HepG2 (cell line): ENCODE measurements around the gene CKLF. TPM values are rescaled to one million over a fixed set of nuclear protein-coding genes. Genes with fewer than 3 reads are reported as not detected.

Source experiments
- ATAC-seq: fragments of 200-7000 bp; cut with Tn5 transposase; 3 replicates; pipeline ENCODE4 v1.9.1; 2020; ENCODE audit warnings: mild to moderate bottlenecking, moderate library complexity
- BruUV-seq: library from RNA; stranded (reverse); fragments of 400-500 nt; replicated peaks from 2 replicates; lab custom pipeline; 2021; lab: Mats Ljungman, UMichigan
- CTCF ChIA-PET: fragments of 300-600 bp; formaldehyde crosslinking; extraction: SDS; loops from one replicate; lab custom pipeline; 2021; ENCODE audit warnings: low total read pairs, inconsistent platforms, low intra/inter-chr PET ratio; lab: Yijun Ruan, JAX
- POLR2A ChIA-PET: fragments of 350-600 bp; sonication (Branson Sonifier 250); formaldehyde crosslinking; loops from one replicate; lab custom pipeline; 2020; ENCODE audit warnings: antibody characterized with exemption, inconsistent platforms; lab: Yijun Ruan, JAX
- DNase-seq: peaks from one replicate; pipeline ENCODE4 v3.0.0-alpha.2; 2015; ENCODE audit warnings: low spot score
- FAIRE-seq: peaks from 3 replicates; lab custom pipeline; 2011; peaks lifted over from hg19 to GRCh38; lab: Jason Lieb, UNC
- H2AFZ ChIP-seq: one replicate; pipeline ENCODE4 v1.6.1; 2011; ENCODE audit warnings: low read length, inconsistent platforms
- H3K27ac ChIP-seq: fragments of 300-600 bp; 3 replicates; pipeline ENCODE4 v1.8.0; 2011; ENCODE audit warnings: mixed run types, mild to moderate bottlenecking, mixed read lengths, low read length, inconsistent platforms; ENCODE audit not compliant: insufficient read depth; ENCODE audit errors: extremely low read length
- H3K27me3 ChIP-seq, 2 experiments: fragments of 200-600 bp in 1 of 2; 2 replicates in 1 of 2; 3 replicates in 1 of 2; pipeline versions ENCODE4 v1.6.0 to v1.8.0; 2011; ENCODE audit warnings: low read length in 2 of 2, mild to moderate bottlenecking in 2 of 2, moderate library complexity in 2 of 2, inconsistent platforms in 1 of 2; ENCODE audit not compliant: insufficient read depth in 2 of 2, control insufficient read depth in 1 of 2
- H3K36me3 ChIP-seq, 2 experiments: fragments of 200-600 bp in 1 of 2; replicated peaks in 1 of 2; 2 replicates in 1 of 2; 3 replicates in 1 of 2; pipeline versions ENCODE4 v1.5.1 to v1.8.0; 2011; ENCODE audit warnings: low read length in 2 of 2, inconsistent platforms in 1 of 2; ENCODE audit not compliant: insufficient read depth in 2 of 2, control insufficient read depth in 1 of 2
- H3K4me1 ChIP-seq: 2 replicates; pipeline ENCODE4 v1.5.1; 2012; ENCODE audit warnings: low read length, inconsistent platforms; ENCODE audit not compliant: insufficient read depth
- H3K4me2 ChIP-seq: 2 replicates; pipeline ENCODE4 v1.6.0; 2011; ENCODE audit warnings: low read depth, low read length, inconsistent platforms
- H3K4me3 ChIP-seq, 3 experiments: fragments of 200-600 bp in 1 of 3; sonication (generic), shearing (Covaris generic) in 1 of 3; replicated peaks in 1 of 3; 2 replicates each; pipeline ENCODE4 v1.5.1; 2011 to 2016; ENCODE audit warnings: low read length in 3 of 3, inconsistent platforms in 2 of 3, low read depth in 2 of 3, mild to moderate bottlenecking in 2 of 3, control low read depth in 1 of 3, mixed read lengths in 1 of 3; ENCODE audit not compliant: insufficient read depth in 1 of 3
- H3K79me2 ChIP-seq: one replicate; pipeline ENCODE4 v1.6.1; 2011; ENCODE audit warnings: low read length, inconsistent platforms; ENCODE audit not compliant: insufficient read depth
- H3K9ac ChIP-seq: 2 replicates; pipeline ENCODE4 v1.6.0; 2011; ENCODE audit warnings: mild to moderate bottlenecking, low read depth, low read length, inconsistent platforms; ENCODE audit not compliant: insufficient read depth
- H3K9me3 ChIP-seq: 2 replicates; pipeline ENCODE4 v1.5.1; 2012; ENCODE audit warnings: mild to moderate bottlenecking, low read length
- H4K20me1 ChIP-seq: 2 replicates; pipeline ENCODE4 v1.6.0; 2011; ENCODE audit warnings: inconsistent platforms, mild to moderate bottlenecking, low read length, moderate library complexity; ENCODE audit not compliant: insufficient read depth
- EZH2 ChIP-seq: conservative IDR thresholded peaks from 2 replicates; pipeline ENCODE4 v1.6.1; 2012; ENCODE audit warnings: mild to moderate bottlenecking, low read depth, low read length, moderate library complexity
- MAFF ChIP-seq: IDR thresholded peaks from 2 replicates; pipeline ENCODE4 v1.6.1; 2011; ENCODE audit warnings: low read depth, low read length, improper control_type of control experiment
- MAFK ChIP-seq, 2 experiments: IDR thresholded peaks in 1 of 2; conservative IDR thresholded peaks in 1 of 2; 2 replicates each; pipeline ENCODE4 v1.6.1; 2011; ENCODE audit warnings: improper control_type of control experiment in 2 of 2, low read length in 2 of 2
- ZNF616 ChIP-seq: sonication (generic); formaldehyde crosslinking; IDR thresholded peaks from 2 replicates; pipeline ENCODE4 v1.5.0; 2020; ENCODE audit warnings: low read depth, mild to moderate bottlenecking, missing genetic modification reagents
- ZNF703 ChIP-seq: sonication (generic); formaldehyde crosslinking; IDR thresholded peaks from 2 replicates; pipeline ENCODE4 v1.5.1; 2020; ENCODE audit warnings: missing genetic modification reagents, mild to moderate bottlenecking, moderate library complexity, borderline replicate concordance
- ZNF792 ChIP-seq: IDR thresholded peaks from 2 replicates; pipeline ENCODE4 v1.6.1; 2016
- WGBS: methylation state at CpG from one replicate; pipeline ENCODE4 v1.1.6; 2017; ENCODE audit warnings: low lambda C conversion rate; 5-methylcytosine and 5-hydroxymethylcytosine counted together
- in situ Hi-C: cut with HindIII; loops from 2 replicates; pipeline ENCODE4 v1.10.0; 2017; ENCODE audit warnings: low pct_unique_long_range_greater_than_20kb; ENCODE audit not compliant: extremely low pct_ligation_motif_present
- intact Hi-C: fragments of 100-400 bp; cut with micrococcal nuclease; formaldehyde crosslinking; loops from one replicate; pipeline ENCODE4 v1.10.0; 2022; ENCODE audit not compliant: unreplicated experiment
- polyA plus RNA-seq, 8 experiments: library from polyadenylated mRNA; depleted of rRNA in 3 of 8; stranded (reverse) in 7 of 8; unstranded in 1 of 8; fragments of >200 nt; fragmentation: Illumina TruSeq in 4 of 8; extraction: Trizol in 4 of 8; gene quantifications; 2 replicates each; pipeline versions ENCODE4 v1.2.1 to v1.2.3, GENCODE V29; 2011 to 2016; ENCODE audit warnings: low read depth in 4 of 8, missing spikeins in 1 of 8, mixed read lengths in 1 of 8; ENCODE audit not compliant: insufficient read depth in 1 of 8
- total RNA-seq, 5 experiments: library from RNA; depleted of rRNA; stranded (reverse); fragments of >200 nt; fragmentation: Illumina TruSeq; extraction: Trizol; gene quantifications; 2 replicates each; pipeline ENCODE4 v1.2.3, GENCODE V29; 2016; ENCODE audit warnings: low read depth in 1 of 5
- TF ChIP-seq, protein P1 (sequence below): sonication (generic); formaldehyde crosslinking; IDR thresholded peaks from 2 replicates; pipeline ENCODE4 v1.4.0; 2020; ENCODE audit warnings: missing genetic modification reagents, low read depth, mild to moderate bottlenecking, borderline replicate concordance
- TF ChIP-seq, protein P2 (sequence below), 2 experiments: sonication (generic) in 1 of 2; formaldehyde crosslinking in 1 of 2; IDR thresholded peaks; 2 replicates each; pipeline versions ENCODE4 v1.4.0 to v1.6.1; 2018 to 2020; ENCODE audit warnings: missing genetic modification reagents in 2 of 2, borderline replicate concordance in 1 of 2, low read depth in 1 of 2, mild to moderate bottlenecking in 1 of 2, missing biosample characterization in 1 of 2
- TF ChIP-seq, protein P3 (sequence below): sonication (generic); formaldehyde crosslinking; IDR thresholded peaks from 2 replicates; pipeline ENCODE4 v1.8.0; 2022; ENCODE audit warnings: mild to moderate bottlenecking, missing genetic modification reagents, borderline replicate concordance

CKLF gene
- total and polyA plus RNA-seq, 2 of the 13 experiments (the other 11 are each of a cell fraction or from before 2014, with no cell fraction given) = 120 to 167 TPM

DNA sequence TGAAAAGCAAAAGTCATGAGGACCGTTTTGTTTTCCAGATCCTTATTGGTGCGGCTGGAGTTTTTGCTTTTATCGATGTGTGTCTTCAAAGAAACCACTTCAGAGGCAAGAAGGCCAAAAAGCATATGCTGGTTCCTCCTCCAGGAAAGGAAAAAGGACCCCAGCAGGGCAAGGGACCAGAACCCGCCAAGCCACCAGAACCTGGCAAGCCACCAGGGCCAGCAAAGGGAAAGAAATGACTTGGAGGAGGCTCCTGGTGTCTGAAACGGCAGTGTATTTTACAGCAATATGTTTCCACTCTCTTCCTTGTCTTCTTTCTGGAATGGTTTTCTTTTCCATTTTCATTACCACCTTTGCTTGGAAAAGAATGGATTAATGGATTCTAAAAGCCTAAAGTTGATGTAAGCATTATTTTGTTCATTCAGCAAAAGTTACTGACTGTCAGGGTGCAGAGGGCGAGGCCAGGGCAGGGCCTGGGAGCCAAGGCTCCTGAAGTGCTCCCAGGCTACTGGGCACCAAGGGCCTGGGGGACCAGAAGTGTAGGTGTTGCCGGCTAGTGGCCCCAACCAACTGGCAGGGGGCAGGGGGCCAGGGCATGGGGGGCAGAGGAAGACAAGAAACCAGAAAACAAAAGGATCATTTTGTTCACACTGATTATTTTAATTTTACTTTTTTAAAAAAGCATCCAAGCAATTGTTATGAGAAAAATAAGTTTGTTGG is 35.7 kb downstream of the CKLF start:
- CTCF ChIA-PET = no interaction called here
- Histone ChIP-seq H4K20me1 (no peaks in the 10 kb centered on the region), H3K9ac (no peak overlapping the region), H3K9me3 (no peaks in the 10 kb centered on the region), H2AFZ (no peak overlapping the region), H3K27me3 (peaks cover 3 to 28% of the 10 kb centered on the region in 2 experiments; a peak in 3 of 5 replicates), H3K79me2 (no peaks in the 10 kb centered on the region), H3K4me3 (no peak overlapping the region), H3K4me2 (no peak overlapping the region), H3K4me1 (peaks cover 14% of the 10 kb centered on the region; the same call in 1 of the 2 replicates), H3K27ac (no peak overlapping the region), H3K36me3 (no peaks in the 10 kb centered on the region)
- DNase-seq (no peak), ATAC-seq (no peak), FAIRE-seq (no peak)
- TF ChIP-seq EZH2 (no peak), MAFK (conservative IDR thresholded peaks at IDR 0.05 in 1 of 2, IDR thresholded peaks at IDR 0.05 in 1 of 2; ENCODE audit: low read length in 2 of 2) (peak; percentile 24 to 44; a peak in 3 of 4 replicates), MAFF (peak; percentile 44; the same call in 1 of the 2 replicates)
- POLR2A ChIA-PET = interaction anchor here (1.6 kb wide), 1 partner anchor 16 kb away, joined by 4 read pairs; the partner anchor contains the start of gene CMTM3
- no TSS peak for BruUV-seq
- intact Hi-C loops (loop anchor here (2.0 to 5.0 kb wide), 2 partner anchors 109 to 181 kb away; no protein-coding TSS in a partner anchor), in situ Hi-C loops (loop anchor here (5.0 kb wide), 1 partner anchor 181 kb away; no protein-coding TSS in a partner anchor)
- 46% methylated on average over 7 of the region's 7 CpGs for WGBS

DNA sequence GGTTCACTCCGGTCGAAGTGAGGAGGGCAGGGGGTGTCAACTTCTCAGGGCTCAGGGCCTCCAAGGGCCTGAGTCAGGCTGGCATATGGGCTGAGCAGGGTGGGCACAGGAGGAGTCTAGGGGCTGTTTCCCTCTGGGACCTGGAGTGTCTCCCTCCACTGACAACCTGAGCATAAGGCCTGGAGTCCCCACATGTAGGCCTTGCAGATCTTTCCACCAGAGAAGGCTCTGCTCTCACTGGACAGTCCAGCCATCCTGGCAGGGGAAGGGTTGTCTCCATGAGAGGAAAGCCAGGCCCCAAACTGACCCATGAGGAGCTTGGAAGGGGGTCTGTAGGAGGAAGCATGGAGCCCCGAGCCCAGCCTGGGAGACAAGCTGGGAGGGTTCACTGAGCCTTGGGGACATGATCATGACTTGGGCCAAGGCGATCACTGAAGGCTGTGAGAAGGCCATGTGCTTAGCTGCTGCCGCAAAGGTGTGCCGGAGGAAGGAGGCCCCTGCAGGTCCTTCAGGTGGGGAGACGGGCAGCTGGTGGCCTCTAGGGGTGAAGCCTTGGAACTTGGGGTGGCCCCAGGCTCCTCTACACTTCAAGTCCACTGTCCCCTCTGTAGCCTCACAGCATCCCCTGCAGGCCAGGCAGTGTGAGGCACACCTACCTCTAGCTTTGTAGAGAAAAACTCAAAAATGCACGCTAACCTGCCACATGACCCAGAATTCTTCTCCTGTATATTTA is 36.8 kb downstream of the CKLF start:
- Histone ChIP-seq H2AFZ (no peak overlapping the region), H3K4me3 (no peak overlapping the region), H3K9me3 (no peaks in the 10 kb centered on the region), H3K79me2 (no peaks in the 10 kb centered on the region), H3K9ac (no peak overlapping the region), H3K27me3 (peaks cover 3 to 28% of the 10 kb centered on the region in 2 experiments; a peak in 4 of 5 replicates), H3K4me1 (peaks cover 9% of the 10 kb centered on the region; the same call in 1 of the 2 replicates), H3K36me3 (no peaks in the 10 kb centered on the region), H3K4me2 (no peak overlapping the region), H3K27ac (no peak overlapping the region), H4K20me1 (no peaks in the 10 kb centered on the region)
- no peak for FAIRE-seq
- CTCF ChIA-PET = interaction anchor here (1.3 kb wide), 1 partner anchor 183 kb away, joined by 6 read pairs; no protein-coding TSS in a partner anchor
- DNase-seq = peak; percentile 55
- in situ Hi-C loops (loop anchor here (5.0 kb wide), 1 partner anchor 182 kb away; no protein-coding TSS in a partner anchor), intact Hi-C loops (loop anchor here (2.0 to 5.0 kb wide), 2 partner anchors 110 to 182 kb away; no protein-coding TSS in a partner anchor)
- no TSS peak for BruUV-seq
- POLR2A ChIA-PET = interaction anchor here (1.0 to 1.6 kb wide), 3 partner anchors 15 to 234 kb away, joined by 3 to 4 read pairs (median 3); partner anchors contain the start of genes CKLF and CMTM3
- ATAC-seq = peak; percentile 95
- WGBS = 62% methylated on average over 7 of the region's 8 CpGs
- TF ChIP-seq ZNF616 (no peak), ZNF792 (CRISPR knock-in tag) (0 out of 2 replicates have a peak, but pooled peaks have one; percentile 19), ZNF703 (CRISPR knock-in tag) (no peak)
- TF ChIP-seq, protein P1, sequence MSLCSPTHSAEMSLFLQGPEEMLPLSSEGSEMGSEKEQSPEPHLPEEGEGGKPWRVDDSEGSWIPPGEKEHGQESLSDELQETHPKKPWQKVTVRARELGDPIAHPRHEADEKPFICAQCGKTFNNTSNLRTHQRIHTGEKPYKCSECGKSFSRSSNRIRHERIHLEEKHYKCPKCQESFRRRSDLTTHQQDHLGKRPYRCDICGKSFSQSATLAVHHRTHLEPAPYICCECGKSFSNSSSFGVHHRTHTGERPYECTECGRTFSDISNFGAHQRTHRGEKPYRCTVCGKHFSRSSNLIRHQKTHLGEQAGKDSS (CRISPR knock-in tag) = no peak
- TF ChIP-seq, protein P2, sequence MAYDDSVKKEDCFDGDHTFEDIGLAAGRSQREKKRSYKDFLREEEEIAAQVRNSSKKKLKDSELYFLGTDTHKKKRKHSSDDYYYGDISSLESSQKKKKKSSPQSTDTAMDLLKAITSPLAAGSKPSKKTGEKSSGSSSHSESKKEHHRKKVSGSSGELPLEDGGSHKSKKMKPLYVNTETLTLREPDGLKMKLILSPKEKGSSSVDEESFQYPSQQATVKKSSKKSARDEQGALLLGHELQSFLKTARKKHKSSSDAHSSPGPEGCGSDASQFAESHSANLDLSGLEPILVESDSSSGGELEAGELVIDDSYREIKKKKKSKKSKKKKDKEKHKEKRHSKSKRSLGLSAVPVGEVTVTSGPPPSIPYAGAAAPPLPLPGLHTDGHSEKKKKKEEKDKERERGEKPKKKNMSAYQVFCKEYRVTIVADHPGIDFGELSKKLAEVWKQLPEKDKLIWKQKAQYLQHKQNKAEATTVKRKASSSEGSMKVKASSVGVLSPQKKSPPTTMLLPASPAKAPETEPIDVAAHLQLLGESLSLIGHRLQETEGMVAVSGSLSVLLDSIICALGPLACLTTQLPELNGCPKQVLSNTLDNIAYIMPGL (CRISPR knock-in tag; IDR thresholded peaks at IDR 0.05; ENCODE audit: borderline replicate concordance in 1 of 2, low read depth in 1 of 2) = peak; percentile 31 to 55; a peak in 1 of 4 replicates
- TF ChIP-seq, protein P3, sequence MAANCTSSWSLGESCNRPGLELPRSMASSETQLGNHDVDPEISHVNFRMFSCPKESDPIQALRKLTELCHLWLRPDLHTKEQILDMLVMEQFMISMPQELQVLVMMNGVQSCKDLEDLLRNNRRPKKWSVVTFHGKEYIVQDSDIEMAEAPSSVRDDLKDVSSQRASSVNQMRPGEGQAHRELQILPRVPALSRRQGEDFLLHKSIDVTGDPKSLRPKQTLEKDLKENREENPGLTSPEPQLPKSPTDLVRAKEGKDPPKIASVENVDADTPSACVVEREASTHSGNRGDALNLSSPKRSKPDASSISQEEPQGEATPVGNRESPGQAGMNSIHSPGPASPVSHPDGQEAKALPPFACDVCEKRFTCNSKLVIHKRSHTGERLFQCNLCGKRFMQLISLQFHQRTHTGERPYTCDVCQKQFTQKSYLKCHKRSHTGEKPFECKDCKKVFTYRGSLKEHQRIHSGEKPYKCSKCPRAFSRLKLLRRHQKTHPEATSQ (CRISPR knock-in tag) = no peak
